PC-3 (cell line): Measurements from ENCODE around the gene NDRG4. TPM values are rescaled to one million over a fixed set of nuclear protein-coding genes. Genes with fewer than 3 reads are reported as not detected.

Source experiments
- ATAC-seq: fragments of 200-7000 bp; cut with Tn5 transposase; 2 replicates; pipeline ENCODE4 v1.9.1; 2020; ENCODE audit warnings: mild to moderate bottlenecking, moderate library complexity
- BruUV-seq: library from RNA; stranded (reverse); fragments of 400-500 nt; replicated peaks from 2 replicates; lab custom pipeline; 2021; lab: Mats Ljungman, UMichigan
- CTCF ChIA-PET: fragments of 300-600 bp; sonication (Branson Sonifier 250); formaldehyde crosslinking; loops from one replicate; lab custom pipeline; 2022; ENCODE audit warnings: antibody characterized with exemption; lab: Charles Lee
- POLR2A ChIA-PET: fragments of 300-600 bp; sonication (Branson Sonifier 250); formaldehyde crosslinking; loops from one replicate; lab custom pipeline; 2022; ENCODE audit warnings: antibody characterized with exemption; ENCODE audit not compliant: unreplicated experiment; lab: Charles Lee
- DNase-seq: peaks from one replicate; pipeline ENCODE4 v3.0.0-alpha.2; 2015
- H2AFZ ChIP-seq: fragments of 300-600 bp; sonication (generic); 2 replicates; pipeline ENCODE4 v1.6.0; 2016; ENCODE audit warnings: antibody characterized with exemption, low read length
- H3F3A ChIP-seq: fragments of 300-600 bp; sonication (generic); one replicate; pipeline ENCODE4 v1.6.0; 2017; ENCODE audit warnings: antibody characterized with exemption, low read length, control low read depth, mild to moderate bottlenecking; ENCODE audit not compliant: unreplicated experiment
- H3K27ac ChIP-seq: fragments of 300-600 bp; sonication (generic); 2 replicates; pipeline ENCODE4 v1.5.1; 2016; ENCODE audit warnings: mild to moderate bottlenecking, low read length
- H3K27me3 ChIP-seq: fragments of 300-600 bp; sonication (generic); 2 replicates; pipeline ENCODE4 v1.6.1; 2016; ENCODE audit warnings: low read length, mixed read lengths
- H3K36me3 ChIP-seq: fragments of 300-600 bp; sonication (generic); 2 replicates; pipeline ENCODE4 v1.6.1; 2016; ENCODE audit warnings: low read depth, mixed run types, low read length, mixed read lengths
- H3K4me1 ChIP-seq: fragments of 300-600 bp; sonication (generic); 2 replicates; pipeline ENCODE4 v1.5.1; 2016; ENCODE audit warnings: low read length; ENCODE audit not compliant: insufficient read depth
- H3K4me2 ChIP-seq: fragments of 300-600 bp; sonication (generic); 2 replicates; pipeline ENCODE4 v1.6.0; 2016; ENCODE audit warnings: low read length
- H3K4me3 ChIP-seq: fragments of 300-600 bp; sonication (generic); 2 replicates; pipeline ENCODE4 v1.5.1; 2016; ENCODE audit warnings: mild to moderate bottlenecking, low read length, mixed read lengths
- H3K79me2 ChIP-seq: fragments of 300-600 bp; sonication (generic); 2 replicates; pipeline ENCODE4 v1.6.1; 2017; ENCODE audit warnings: low read length, mixed read lengths
- H3K9ac ChIP-seq: fragments of 300-600 bp; sonication (generic); 2 replicates; pipeline ENCODE4 v1.6.0; 2016; ENCODE audit warnings: mild to moderate bottlenecking, low read length
- H3K9me2 ChIP-seq: fragments of 300-600 bp; sonication (generic); replicated peaks from 2 replicates; pipeline ENCODE4 v1.6.1; 2016; ENCODE audit warnings: mixed run types, low read length, mixed read lengths
- H3K9me3 ChIP-seq: fragments of 300-600 bp; sonication (generic); 2 replicates; pipeline ENCODE4 v1.6.1; 2016; ENCODE audit warnings: low read length, mixed read lengths
- H4K20me1 ChIP-seq: fragments of 300-600 bp; sonication (generic); 2 replicates; pipeline ENCODE4 v1.6.1; 2016; ENCODE audit warnings: low read length, mixed read lengths
- EZH2 ChIP-seq: fragments of 300-600 bp; sonication (generic); IDR thresholded peaks from one replicate; pipeline ENCODE4 v1.6.1; 2017; ENCODE audit warnings: antibody characterized with exemption, mild to moderate bottlenecking, low read length; ENCODE audit not compliant: unreplicated experiment
- EZH2phosphoT487 ChIP-seq: fragments of 300-600 bp; sonication (generic); IDR thresholded peaks from 2 replicates; pipeline ENCODE4 v1.6.1; 2018; ENCODE audit warnings: mild to moderate bottlenecking, antibody characterized with exemption, low read length, borderline replicate concordance
- intact Hi-C: fragments of 100-400 bp; cut with micrococcal nuclease; formaldehyde crosslinking; loops from 2 replicates; pipeline ENCODE4 v1.9.0; 2023
- total RNA-seq: library from RNA; depleted of rRNA; stranded (reverse); fragments of >200 nt; gene quantifications from 2 replicates; pipeline ENCODE4 v1.2.3, GENCODE V29; 2014
- TF ChIP-seq, protein P1 (sequence below): fragments of 300-600 bp; sonication (generic); conservative IDR thresholded peaks from 2 replicates; pipeline ENCODE4 v1.5.1; 2017; ENCODE audit warnings: antibody characterized with exemption, low read depth, mild to moderate bottlenecking, low read length

The NDRG4 gene
- total RNA-seq, 1 experiment from 2014 or later = 26.6 TPM

DNA sequence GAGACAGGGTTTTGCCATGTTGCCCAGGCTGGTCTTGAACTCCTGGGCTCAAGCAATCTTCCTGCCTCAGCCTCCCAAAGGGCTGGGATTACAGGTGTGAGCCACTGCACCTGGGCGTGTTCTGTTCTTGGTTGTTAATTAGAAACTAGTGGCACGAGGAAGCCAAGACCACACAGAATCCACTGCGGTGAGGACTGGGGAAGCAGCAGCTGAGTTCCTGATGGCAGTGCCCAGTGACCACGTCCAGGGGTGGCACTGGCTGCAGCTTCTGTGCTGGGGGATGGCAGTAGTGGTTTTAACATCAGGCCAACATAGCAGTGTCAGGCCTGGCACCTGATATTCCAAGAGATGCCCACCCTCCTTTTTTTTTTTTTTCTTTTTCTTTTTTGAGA, 39.7 kb upstream of the NDRG4 start:
- ChIA-PET CTCF (no interaction called here), POLR2A (no interaction called here)
- H3K4me3 ChIP-seq = no peak overlapping the region
- no peak overlapping the region for H3K9ac ChIP-seq
- no peaks in the 10 kb centered on the region for H3F3A ChIP-seq
- H2AFZ ChIP-seq = no peak overlapping the region
- H4K20me1 ChIP-seq = no peaks in the 10 kb centered on the region
- H3K79me2 ChIP-seq = no peaks in the 10 kb centered on the region
- ATAC-seq (no peak), DNase-seq (no peak)
- no peaks in the 10 kb centered on the region for H3K36me3 ChIP-seq
- peaks cover 10% of the 10 kb centered on the region for H3K27me3 ChIP-seq
- H3K27ac ChIP-seq = no peak overlapping the region
- no peaks in the 10 kb centered on the region for H3K9me2 ChIP-seq
- TF ChIP-seq EZH2 (no peak), EZH2phosphoT487 (no peak)
- TF ChIP-seq, protein P1, sequence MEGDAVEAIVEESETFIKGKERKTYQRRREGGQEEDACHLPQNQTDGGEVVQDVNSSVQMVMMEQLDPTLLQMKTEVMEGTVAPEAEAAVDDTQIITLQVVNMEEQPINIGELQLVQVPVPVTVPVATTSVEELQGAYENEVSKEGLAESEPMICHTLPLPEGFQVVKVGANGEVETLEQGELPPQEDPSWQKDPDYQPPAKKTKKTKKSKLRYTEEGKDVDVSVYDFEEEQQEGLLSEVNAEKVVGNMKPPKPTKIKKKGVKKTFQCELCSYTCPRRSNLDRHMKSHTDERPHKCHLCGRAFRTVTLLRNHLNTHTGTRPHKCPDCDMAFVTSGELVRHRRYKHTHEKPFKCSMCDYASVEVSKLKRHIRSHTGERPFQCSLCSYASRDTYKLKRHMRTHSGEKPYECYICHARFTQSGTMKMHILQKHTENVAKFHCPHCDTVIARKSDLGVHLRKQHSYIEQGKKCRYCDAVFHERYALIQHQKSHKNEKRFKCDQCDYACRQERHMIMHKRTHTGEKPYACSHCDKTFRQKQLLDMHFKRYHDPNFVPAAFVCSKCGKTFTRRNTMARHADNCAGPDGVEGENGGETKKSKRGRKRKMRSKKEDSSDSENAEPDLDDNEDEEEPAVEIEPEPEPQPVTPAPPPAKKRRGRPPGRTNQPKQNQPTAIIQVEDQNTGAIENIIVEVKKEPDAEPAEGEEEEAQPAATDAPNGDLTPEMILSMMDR = no peak
- H3K4me1 ChIP-seq = peaks cover 34% of the 10 kb centered on the region
- no peaks in the 10 kb centered on the region for H3K9me3 ChIP-seq
- no peak overlapping the region for H3K4me2 ChIP-seq
- BruUV-seq = no TSS peak
- intact Hi-C loops = no loop called here

DNA sequence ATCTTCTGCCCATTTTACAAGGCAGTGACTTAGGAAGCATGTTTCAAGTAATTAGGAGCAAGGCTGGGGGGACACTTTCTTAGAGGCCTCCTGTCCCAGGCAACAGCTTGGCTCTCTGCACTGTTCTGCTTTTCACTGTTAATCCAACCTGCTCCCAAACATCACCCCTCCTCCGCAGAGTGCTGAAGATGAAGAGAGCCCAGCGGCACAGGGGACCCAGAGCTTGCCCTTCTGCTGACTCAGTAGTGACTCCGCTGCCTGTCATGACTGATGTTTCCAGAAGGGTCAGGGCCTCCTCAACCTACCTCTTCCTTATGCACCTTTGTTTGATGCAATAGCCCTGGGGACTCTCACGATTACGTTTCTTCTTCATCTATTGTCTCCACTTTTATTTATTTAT, 38.9 kb upstream of the NDRG4 start:
- no peaks in the 10 kb centered on the region for H3K9me3 ChIP-seq
- H3K36me3 ChIP-seq = no peaks in the 10 kb centered on the region
- no peaks in the 10 kb centered on the region for H3K79me2 ChIP-seq
- BruUV-seq = no TSS peak
- H3K4me3 ChIP-seq = no peak overlapping the region
- TF ChIP-seq EZH2 = no peak
- TF ChIP-seq, protein P1 = no peak
- TF ChIP-seq EZH2phosphoT487 = no peak
- peak overlapping the region; percentile 47 for H3K27ac ChIP-seq
- H2AFZ ChIP-seq = no peak overlapping the region
- ChIA-PET POLR2A (no interaction called here), CTCF (no interaction called here)
- intact Hi-C loops = no loop called here
- DNase-seq (peak; percentile 73), ATAC-seq (peak; percentile 32)
- peaks cover 10% of the 10 kb centered on the region for H3K27me3 ChIP-seq
- H3K4me2 ChIP-seq = 0 out of 2 replicates have a peak overlapping the region, but pooled peaks have one; percentile 13
- H3K9me2 ChIP-seq = no peaks in the 10 kb centered on the region
- H4K20me1 ChIP-seq = no peaks in the 10 kb centered on the region
- no peaks in the 10 kb centered on the region for H3F3A ChIP-seq
- H3K9ac ChIP-seq = no peak overlapping the region
- H3K4me1 ChIP-seq = peaks cover 34% of the 10 kb centered on the region

DNA sequence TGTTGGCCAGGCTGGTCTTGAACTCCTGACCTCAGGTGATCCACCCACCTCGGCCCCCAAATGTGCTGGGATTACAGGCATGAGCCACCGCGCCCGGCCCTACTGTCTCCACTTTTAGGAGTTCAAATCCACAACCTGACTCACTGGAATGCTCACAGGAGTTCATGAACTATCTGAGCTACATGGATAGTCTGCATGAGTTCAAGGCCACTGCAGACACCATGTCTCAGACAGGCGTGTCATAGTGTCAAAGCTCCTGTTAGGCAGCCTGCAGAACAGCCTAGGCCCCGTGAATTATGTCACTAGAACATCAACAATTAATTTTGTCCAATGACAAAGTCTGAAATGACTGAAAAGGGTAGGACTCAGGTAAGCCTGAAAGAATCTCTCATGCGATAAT, 38.3 kb upstream of the NDRG4 start:
- Histone ChIP-seq H4K20me1 (no peaks in the 10 kb centered on the region), H3K27me3 (peaks cover 10% of the 10 kb centered on the region), H3K4me3 (no peak overlapping the region), H3K9ac (no peak overlapping the region), H2AFZ (no peak overlapping the region), H3F3A (no peaks in the 10 kb centered on the region), H3K27ac (peak overlapping the region; percentile 47), H3K79me2 (no peaks in the 10 kb centered on the region), H3K36me3 (no peaks in the 10 kb centered on the region), H3K9me2 (no peaks in the 10 kb centered on the region), H3K9me3 (no peaks in the 10 kb centered on the region), H3K4me2 (peak overlapping the region; percentile 22; the same call in 1 of the 2 replicates), H3K4me1 (peaks cover 34% of the 10 kb centered on the region)
- ChIA-PET CTCF (no interaction called here), POLR2A (no interaction called here)
- BruUV-seq = no TSS peak
- intact Hi-C loops = no loop called here
- TF ChIP-seq EZH2 (no peak), EZH2phosphoT487 (no peak)
- TF ChIP-seq, protein P1 = no peak
- DNase-seq (no peak), ATAC-seq (no peak)
